Retinal pigment epithelial cell (primary cell): Measurements from ENCODE around the gene IGHMBP2.

ENCODE experiments used
- DNase-seq: peaks from one replicate; pipeline ENCODE4 v3.0.0-alpha.2; 2010; ENCODE audit warnings: low read depth
- H3K4me3 ChIP-seq: 2 replicates; pipeline ENCODE4 v1.5.1; 2011; ENCODE audit warnings: mild to moderate bottlenecking, low read length, control low read depth, moderate library complexity
- TF ChIP-seq, protein P1 (sequence below): conservative IDR thresholded peaks from 2 replicates; pipeline ENCODE4 v1.5.1; 2011; ENCODE audit warnings: low read depth, low read length, control low read depth, inconsistent platforms

IGHMBP2 gene

DNA sequence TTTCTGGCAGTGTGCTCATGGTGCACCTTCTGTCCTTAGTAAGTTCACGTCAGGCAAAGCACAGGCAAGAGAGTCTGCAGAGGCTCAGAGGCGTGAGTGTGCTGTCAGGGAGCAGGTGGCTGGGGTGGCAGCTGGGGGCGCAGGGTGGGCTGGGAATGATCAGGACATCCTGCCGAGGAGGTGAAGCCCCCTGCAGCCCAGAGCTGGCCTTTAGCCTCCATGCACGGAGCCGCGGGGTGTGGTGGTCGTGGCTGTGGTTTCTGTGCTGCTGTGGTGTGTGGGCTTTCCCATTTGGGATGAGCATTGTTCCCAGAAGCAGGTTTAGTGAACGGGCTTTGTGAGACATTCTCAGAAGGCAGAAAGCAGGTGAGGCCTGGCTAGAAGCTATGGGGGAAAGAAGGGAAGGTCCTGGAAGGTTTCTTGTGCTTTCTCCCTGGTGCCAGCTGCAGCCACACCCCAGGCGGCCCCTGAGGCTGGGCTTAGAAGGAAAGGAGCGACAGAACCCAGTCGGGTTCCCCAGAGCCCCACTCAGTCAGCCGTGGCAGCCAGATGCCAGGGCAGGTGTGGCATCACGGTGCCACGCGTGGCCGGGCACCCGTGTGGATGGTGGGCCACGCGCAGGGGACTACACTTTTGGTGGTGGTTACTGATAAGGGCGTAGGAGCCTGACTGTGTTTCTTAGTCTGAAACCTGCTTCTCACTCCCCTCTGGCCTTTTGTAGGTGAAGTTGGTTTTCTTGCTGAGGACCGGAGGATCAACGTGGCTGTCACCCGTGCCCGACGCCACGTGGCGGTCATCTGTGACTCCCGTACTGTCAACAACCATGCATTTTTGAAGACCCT, 32.0 kb downstream of the IGHMBP2 start:
- no peak for DNase-seq
- H3K4me3 ChIP-seq: no peak overlapping the region
- TF ChIP-seq, protein P1, sequence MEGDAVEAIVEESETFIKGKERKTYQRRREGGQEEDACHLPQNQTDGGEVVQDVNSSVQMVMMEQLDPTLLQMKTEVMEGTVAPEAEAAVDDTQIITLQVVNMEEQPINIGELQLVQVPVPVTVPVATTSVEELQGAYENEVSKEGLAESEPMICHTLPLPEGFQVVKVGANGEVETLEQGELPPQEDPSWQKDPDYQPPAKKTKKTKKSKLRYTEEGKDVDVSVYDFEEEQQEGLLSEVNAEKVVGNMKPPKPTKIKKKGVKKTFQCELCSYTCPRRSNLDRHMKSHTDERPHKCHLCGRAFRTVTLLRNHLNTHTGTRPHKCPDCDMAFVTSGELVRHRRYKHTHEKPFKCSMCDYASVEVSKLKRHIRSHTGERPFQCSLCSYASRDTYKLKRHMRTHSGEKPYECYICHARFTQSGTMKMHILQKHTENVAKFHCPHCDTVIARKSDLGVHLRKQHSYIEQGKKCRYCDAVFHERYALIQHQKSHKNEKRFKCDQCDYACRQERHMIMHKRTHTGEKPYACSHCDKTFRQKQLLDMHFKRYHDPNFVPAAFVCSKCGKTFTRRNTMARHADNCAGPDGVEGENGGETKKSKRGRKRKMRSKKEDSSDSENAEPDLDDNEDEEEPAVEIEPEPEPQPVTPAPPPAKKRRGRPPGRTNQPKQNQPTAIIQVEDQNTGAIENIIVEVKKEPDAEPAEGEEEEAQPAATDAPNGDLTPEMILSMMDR: no peak

DNA sequence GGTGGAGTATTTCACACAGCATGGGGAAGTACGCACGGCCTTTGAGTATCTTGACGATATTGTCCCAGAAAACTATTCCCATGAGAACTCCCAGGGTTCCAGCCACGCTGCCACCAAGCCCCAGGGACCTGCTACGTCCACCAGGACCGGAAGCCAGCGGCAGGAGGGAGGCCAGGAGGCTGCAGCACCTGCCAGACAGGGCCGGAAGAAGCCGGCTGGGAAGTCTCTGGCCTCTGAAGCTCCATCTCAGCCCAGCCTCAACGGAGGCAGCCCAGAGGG, 32.6 kb downstream of the IGHMBP2 start:
- DNase-seq: no peak
- TF ChIP-seq, protein P1: no peak
- H3K4me3 ChIP-seq: no peak overlapping the region

DNA sequence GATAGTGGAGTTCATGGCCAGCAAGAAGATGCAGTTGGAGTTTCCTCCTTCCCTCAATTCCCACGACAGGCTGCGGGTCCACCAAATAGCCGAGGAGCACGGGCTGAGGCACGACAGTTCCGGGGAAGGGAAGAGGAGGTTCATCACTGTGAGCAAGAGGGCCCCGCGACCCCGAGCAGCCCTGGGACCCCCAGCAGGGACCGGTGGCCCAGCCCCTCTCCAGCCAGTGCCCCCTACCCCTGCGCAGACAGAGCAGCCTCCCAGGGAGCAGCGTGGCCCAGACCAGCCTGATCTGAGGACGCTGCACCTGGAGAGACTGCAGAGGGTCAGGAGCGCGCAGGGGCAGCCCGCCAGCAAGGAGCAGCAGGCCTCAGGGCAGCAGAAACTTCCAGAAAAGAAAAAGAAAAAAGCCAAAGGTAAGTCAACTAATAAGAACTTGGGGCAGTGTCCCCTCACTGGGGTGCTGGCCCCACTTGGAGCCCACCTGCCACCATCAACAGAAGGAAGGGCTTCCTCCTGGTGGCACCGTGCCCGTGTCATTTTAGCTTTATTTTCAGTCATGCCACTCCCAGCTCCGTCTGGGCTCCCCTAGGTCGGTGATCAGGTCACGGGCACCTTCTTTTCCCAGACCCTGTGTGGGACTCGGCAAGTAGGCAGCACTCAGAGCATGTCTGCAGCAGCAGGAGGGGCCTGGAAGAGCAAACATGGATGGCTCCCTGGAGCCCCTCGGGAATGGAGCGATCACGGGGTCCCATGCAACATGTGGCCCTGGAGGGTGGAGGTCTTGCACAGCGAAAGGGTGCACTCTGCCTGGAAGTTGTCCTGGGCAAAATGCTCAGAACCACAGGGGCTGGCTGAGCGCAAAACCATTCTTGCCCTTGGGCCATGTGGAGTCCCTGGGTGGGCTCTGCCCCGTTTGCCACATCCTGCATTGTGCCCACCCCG, 33.3 kb downstream of the IGHMBP2 start:
- H3K4me3 ChIP-seq: no peak overlapping the region
- TF ChIP-seq, protein P1: no peak
- DNase-seq: no peak

DNA sequence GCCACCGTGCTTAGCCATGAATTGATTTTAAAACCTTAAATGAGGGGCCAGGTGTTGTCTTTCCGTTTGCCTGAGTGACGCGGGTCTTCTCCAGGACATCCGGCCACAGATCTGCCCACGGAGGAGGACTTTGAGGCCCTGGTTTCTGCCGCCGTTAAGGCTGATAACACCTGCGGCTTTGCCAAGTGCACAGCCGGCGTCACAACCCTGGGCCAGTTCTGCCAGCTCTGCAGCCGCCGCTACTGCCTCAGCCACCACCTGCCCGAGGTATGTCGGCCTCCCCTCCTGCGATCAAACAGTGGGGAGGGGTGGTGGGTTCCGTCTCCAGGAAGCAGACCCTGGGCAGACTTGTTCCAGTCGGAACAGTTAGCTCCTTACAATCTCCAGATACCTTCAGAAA, 34.4 kb downstream of the IGHMBP2 start:
- TF ChIP-seq, protein P1: no peak
- no peak for DNase-seq
- H3K4me3 ChIP-seq: no peak overlapping the region

DNA sequence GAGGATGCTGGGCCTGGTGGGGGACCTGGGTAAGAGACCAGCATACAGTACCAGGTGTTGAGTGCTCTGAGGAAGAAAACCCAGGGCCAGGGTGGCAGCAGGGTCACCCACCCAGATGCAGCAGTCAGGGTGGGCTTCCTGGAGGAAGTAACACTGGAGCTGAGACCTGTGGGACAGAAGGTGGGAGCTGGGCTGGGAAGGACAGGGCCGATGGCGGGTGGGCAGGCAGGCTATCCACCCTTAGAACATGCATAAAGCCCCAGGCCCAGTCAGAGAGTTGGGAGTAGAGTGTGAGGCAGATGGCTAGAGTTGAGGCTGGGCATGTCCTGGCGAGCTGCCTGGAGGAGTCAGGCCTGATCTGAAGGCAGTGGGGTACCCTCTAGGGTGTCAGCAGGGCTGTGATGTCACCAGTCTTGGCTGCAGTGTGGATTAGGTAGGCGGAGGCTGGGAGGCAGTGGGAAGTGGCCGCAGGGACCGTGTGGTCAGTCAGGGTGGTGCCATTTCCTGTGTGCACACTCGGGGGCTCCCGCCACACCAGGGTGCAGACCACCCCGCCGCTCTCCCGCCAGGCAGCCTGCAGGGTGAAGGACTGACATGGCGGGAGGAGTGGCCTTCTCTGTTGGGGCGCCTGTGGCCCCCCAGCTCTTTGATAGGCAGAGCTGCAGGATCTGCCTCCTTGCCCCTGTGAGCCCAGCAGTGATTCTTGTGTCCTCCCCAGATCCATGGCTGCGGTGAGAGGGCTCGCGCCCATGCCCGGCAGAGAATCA, 35.3 kb downstream of the IGHMBP2 start:
- no peak for DNase-seq
- no peak overlapping the region for H3K4me3 ChIP-seq
- TF ChIP-seq, protein P1: no peak

DNA sequence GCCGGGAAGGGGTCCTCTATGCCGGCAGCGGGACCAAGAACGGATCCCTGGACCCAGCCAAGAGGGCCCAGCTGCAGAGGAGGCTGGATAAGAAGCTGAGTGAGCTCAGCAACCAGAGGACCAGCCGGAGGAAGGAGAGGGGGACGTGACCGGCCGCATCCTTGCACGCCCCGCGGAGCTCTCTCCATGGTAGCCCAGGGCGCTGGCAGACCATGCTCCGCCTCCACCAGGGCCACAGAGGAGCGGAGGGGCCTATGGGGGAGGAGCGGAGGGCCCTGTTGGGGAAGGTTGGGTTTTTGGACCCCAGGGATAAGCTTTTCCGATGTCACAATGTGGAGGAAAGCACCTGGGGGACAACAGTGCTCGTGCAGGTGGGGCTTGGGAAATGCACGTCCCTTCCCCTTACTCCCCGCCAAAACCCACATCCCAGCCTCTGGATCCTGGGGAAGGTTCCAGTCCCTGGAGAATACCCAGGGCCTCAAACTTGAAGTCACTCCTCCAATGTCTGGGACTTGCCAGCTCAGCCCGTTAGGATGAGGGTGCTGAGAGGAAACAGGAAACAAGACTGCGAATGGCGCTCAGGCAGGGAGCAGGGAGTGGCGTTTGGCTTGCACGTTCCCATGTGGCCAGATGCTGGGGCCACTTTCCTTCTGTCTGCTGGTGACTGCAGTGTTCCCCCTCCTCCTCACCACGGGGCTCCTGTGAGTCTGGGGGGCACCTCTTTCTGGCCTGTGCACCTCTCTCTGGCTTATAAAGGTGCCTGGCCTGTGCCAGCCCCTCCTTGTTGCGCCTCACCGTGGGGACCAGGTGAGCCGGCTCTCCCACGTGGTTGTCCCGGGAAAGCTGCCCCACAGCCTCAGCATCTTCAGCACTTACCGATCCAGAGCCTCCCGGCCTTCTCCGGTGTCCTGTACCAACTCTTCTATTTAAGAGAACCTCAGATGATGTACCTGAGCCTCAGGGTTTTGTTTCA, 36.2 kb downstream of the IGHMBP2 start:
- H3K4me3 ChIP-seq: no peak overlapping the region
- TF ChIP-seq, protein P1: no peak
- no peak for DNase-seq
